ENCODE data around the gene COL8A2.

DNA sequence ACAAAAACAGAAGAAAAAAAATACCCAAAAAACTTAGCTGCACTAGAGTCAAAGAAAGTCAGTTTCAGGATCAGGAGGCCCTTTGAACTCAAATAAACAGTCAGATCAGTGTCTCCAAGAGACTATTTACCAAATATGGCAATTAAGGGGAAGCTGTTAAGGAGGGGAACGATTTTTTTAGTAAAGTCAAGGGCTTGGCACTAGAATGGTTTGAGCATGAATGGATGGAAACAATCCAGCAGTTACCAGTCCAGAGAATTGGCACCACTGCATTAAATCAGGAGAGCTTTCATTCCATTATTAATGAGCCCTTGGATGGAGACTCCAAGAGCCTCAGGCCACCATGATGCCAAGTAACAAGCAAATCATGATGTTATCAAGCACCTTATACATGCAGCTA lies 17.1 kb upstream of the COL8A2 start:
- no peak for TF ChIP-seq ATF2 (tag by site-specific recombination; IDR thresholded peaks at IDR 0.05; ENCODE audit: low read depth)
- TF ChIP-seq CTCF (tag by site-specific recombination; IDR thresholded peaks at IDR 0.05): no peak
